Nephron progenitor cell (in vitro differentiated cells): Measurements from ENCODE around the gene NTM.

Experiments used
- DNase-seq: peaks from one replicate; pipeline ENCODE4 v3.0.0; 2021
- H3K27ac Mint-ChIP-seq: 2 replicates; pipeline ENCODE4 v1.8.0; 2021; ENCODE audit warnings: mild to moderate bottlenecking, moderate library complexity, mixed read lengths
- H3K27me3 Mint-ChIP-seq: 2 replicates; pipeline ENCODE4 v1.8.0; 2021; ENCODE audit warnings: mild to moderate bottlenecking, low read depth, mixed read lengths; ENCODE audit not compliant: poor library complexity
- H3K36me3 Mint-ChIP-seq: 2 replicates; pipeline ENCODE4 v1.8.0; 2021; ENCODE audit warnings: low read depth, mixed read lengths
- H3K4me1 Mint-ChIP-seq: 2 replicates; pipeline ENCODE4 v1.8.0; 2021; ENCODE audit warnings: mixed read lengths
- H3K4me3 Mint-ChIP-seq: 2 replicates; pipeline ENCODE4 v1.8.0; 2021; ENCODE audit warnings: mild to moderate bottlenecking, moderate library complexity, mixed read lengths
- H3K9me3 Mint-ChIP-seq: 2 replicates; pipeline ENCODE4 v1.8.0; 2021; ENCODE audit warnings: mild to moderate bottlenecking, moderate library complexity, mixed read lengths
- TF ChIP-seq, protein P1 (sequence below): fragments of 200-600 bp; sonication (generic); IDR thresholded peaks from 2 replicates; pipeline ENCODE4 v1.5.0; 2021; ENCODE audit warnings: antibody characterized with exemption

The NTM gene

DNA sequence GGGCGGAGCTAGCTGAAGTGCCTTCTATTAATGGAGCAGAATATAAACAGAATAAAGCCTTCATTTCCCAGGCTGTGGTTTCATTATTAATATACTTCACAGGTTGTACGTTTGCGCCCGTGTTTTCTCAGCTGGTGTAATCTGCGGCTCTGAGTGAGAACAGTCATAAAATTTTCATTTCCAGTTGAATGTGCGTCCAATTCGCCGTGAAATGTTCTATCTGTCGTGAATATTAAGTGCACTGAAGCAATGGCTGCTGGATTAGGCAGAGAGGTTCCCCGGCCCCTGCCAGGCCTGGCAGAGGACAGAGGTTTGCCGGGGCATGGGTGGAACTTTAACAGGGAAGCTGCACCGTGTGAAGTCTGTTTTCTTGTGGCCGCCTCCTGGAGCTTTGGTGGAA lies 874.4 kb downstream of the NTM start:
- no peak for DNase-seq
- no peak overlapping the region for H3K27ac Mint-ChIP-seq
- peaks cover 3% of the 10 kb centered on the region for H3K9me3 Mint-ChIP-seq
- peaks cover 28% of the 10 kb centered on the region for H3K4me1 Mint-ChIP-seq
- H3K27me3 Mint-ChIP-seq, result peaks cover 14% of the 10 kb centered on the region
- no peak overlapping the region for H3K4me3 Mint-ChIP-seq
- TF ChIP-seq, protein P1, sequence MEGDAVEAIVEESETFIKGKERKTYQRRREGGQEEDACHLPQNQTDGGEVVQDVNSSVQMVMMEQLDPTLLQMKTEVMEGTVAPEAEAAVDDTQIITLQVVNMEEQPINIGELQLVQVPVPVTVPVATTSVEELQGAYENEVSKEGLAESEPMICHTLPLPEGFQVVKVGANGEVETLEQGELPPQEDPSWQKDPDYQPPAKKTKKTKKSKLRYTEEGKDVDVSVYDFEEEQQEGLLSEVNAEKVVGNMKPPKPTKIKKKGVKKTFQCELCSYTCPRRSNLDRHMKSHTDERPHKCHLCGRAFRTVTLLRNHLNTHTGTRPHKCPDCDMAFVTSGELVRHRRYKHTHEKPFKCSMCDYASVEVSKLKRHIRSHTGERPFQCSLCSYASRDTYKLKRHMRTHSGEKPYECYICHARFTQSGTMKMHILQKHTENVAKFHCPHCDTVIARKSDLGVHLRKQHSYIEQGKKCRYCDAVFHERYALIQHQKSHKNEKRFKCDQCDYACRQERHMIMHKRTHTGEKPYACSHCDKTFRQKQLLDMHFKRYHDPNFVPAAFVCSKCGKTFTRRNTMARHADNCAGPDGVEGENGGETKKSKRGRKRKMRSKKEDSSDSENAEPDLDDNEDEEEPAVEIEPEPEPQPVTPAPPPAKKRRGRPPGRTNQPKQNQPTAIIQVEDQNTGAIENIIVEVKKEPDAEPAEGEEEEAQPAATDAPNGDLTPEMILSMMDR, result no peak
- no peaks in the 10 kb centered on the region for H3K36me3 Mint-ChIP-seq

DNA sequence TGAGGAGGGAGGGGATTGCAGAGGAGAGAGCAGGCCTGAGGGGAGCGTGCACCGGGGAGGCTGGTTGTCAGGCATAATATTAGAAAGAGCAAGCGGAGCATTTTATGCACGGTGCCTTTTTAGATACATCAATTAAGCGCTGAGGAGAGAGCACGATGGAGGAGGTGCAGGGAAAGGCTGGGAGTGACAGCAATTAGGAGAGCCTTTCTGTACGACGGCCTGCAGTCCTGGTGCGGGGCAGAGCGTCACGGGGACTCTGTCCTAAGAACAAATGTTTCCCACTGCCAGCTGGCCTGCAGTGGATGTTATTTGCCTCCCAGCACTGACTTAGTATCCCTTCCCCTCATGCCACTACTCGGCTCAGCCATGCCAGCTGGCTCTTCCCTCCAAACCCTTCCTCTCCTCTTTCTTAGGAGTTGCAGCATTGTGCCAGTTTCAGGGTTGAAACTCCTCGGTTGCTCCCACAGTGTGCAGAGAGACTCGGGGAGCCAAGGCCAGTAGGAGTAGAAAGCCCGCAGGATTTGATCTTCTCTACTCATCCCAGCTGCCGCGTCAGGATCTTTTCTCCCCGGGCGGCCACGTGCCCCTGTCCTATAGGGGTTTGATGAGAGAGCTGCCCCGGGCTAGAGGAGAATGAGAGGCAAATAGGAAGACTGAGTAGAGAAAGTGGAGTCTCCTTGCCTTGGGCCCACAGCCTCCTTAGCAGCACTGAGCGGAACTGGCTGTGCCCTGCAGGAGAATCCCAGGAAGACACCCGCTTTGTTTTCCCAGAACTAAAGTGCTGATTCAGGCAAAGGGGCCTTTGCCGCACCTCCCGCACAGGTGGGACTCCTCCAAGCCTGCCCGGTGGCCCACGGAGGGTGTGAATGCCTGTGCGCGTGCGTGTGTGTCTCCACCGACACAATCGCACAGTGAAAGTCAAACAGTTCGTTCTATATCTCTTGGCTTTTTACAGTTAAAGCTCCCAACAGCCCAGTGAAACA lies 875.3 kb downstream of the NTM start:
- no peak for DNase-seq
- H3K27me3 Mint-ChIP-seq, result peaks cover 13% of the 10 kb centered on the region
- H3K4me1 Mint-ChIP-seq, result peaks cover 28% of the 10 kb centered on the region
- no peak overlapping the region for H3K27ac Mint-ChIP-seq
- H3K9me3 Mint-ChIP-seq, result peaks cover 12% of the 10 kb centered on the region
- TF ChIP-seq, protein P1, result no peak
- no peak overlapping the region for H3K4me3 Mint-ChIP-seq
- H3K36me3 Mint-ChIP-seq, result peaks cover 5% of the 10 kb centered on the region

DNA sequence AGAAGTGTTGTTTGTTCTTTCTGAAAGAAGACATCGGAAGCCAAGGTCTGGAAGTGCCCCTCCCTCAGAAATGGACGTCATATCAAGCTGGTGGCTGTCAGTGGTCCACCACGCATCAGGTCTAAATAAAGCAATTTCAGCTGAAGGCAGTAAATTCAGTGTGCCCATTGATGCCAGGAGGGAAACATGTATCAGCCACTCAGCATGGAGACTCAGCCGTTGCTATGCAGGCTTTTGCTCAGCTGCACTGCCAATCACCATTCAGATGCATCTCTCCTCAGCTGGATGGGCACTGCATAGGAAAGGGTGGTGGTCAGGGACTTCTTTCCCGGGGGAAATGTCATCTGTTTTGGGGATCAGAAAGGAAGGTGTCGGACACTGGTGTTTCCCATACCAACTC lies 878.2 kb downstream of the NTM start:
- peaks cover 5% of the 10 kb centered on the region for H3K36me3 Mint-ChIP-seq
- H3K4me3 Mint-ChIP-seq, result no peak overlapping the region
- H3K27ac Mint-ChIP-seq, result no peak overlapping the region
- DNase-seq, result no peak
- H3K4me1 Mint-ChIP-seq, result peaks cover 19% of the 10 kb centered on the region
- peaks cover 22% of the 10 kb centered on the region for H3K9me3 Mint-ChIP-seq
- H3K27me3 Mint-ChIP-seq, result peaks cover 13% of the 10 kb centered on the region
- TF ChIP-seq, protein P1, result no peak

DNA sequence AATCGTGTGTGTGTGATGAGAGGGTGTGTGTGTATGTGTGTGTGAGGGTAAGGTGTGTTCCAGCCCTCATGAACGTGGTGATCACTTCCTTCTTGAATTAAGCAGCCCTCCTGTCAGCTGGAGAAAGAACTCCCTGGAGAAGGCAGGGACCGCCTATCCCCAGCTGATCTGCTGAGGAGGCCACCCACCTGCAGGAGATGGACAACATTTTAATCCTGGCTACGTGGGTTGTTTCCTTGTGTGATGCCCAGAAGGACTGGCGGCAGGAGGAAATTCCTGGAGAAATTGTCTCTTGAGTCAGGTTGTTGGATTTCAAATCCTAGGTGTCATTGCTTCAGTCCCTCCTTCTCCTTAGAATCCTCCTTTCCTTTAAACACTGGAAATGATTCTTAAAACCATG lies 878.8 kb downstream of the NTM start:
- H3K27ac Mint-ChIP-seq, result no peak overlapping the region
- peaks cover 16% of the 10 kb centered on the region for H3K4me1 Mint-ChIP-seq
- peaks cover 22% of the 10 kb centered on the region for H3K9me3 Mint-ChIP-seq
- peaks cover 5% of the 10 kb centered on the region for H3K36me3 Mint-ChIP-seq
- TF ChIP-seq, protein P1, result no peak
- H3K4me3 Mint-ChIP-seq, result no peak overlapping the region
- peaks cover 13% of the 10 kb centered on the region for H3K27me3 Mint-ChIP-seq
- no peak for DNase-seq

DNA sequence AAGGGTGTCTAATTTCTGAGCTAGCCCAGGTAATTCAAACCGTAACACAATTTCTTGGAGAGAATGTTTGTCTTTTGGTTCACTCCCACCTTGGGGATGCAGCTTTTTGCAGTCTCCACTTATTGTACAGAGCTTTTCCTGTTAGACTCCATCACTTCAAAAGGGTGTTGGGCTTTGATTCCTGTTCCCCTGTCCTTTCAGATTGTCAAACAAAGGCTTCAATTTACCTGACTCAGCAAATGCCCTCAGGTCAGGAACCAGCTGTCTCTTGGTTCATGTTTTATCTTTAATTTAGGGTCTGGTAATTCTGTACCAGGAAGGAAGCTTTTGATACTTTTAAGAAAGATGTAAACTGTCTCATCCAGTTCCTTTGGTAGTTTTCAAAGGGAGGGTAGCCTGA lies 880.6 kb downstream of the NTM start:
- H3K27ac Mint-ChIP-seq, result no peak overlapping the region
- TF ChIP-seq, protein P1, result no peak
- peaks cover 5% of the 10 kb centered on the region for H3K36me3 Mint-ChIP-seq

More for the DNA sequence above, 880.6 kb downstream of the NTM start:
- Mint-ChIP-seq H3K27me3 (peaks cover 7% of the 10 kb centered on the region), H3K4me3 (no peak overlapping the region), H3K9me3 (peaks cover 22% of the 10 kb centered on the region), H3K4me1 (no peaks in the 10 kb centered on the region)
- no peak for DNase-seq
